Measurements from ENCODE around the gene RAB17.

DNA sequence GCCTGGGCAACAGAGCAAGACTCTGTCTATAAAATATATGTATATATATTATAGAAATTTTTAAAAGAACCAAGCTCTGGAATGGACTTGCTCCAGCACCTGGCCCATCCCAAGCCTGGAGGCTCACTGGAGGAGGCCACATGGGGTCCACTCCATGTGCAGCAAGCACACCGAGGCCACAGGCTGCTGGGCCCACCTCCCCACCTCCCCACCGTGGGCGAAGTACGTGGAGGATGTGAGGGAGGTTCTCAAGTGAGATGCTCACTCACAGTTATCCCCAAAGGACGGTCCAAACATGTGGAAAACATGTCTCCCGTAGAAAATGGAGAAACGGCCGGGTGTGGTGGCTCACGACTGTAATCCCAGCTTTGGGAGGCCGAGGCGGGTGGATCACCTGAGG lies 13.9 kb upstream of the RAB17 start:
- TF ChIP-seq, protein P1, sequence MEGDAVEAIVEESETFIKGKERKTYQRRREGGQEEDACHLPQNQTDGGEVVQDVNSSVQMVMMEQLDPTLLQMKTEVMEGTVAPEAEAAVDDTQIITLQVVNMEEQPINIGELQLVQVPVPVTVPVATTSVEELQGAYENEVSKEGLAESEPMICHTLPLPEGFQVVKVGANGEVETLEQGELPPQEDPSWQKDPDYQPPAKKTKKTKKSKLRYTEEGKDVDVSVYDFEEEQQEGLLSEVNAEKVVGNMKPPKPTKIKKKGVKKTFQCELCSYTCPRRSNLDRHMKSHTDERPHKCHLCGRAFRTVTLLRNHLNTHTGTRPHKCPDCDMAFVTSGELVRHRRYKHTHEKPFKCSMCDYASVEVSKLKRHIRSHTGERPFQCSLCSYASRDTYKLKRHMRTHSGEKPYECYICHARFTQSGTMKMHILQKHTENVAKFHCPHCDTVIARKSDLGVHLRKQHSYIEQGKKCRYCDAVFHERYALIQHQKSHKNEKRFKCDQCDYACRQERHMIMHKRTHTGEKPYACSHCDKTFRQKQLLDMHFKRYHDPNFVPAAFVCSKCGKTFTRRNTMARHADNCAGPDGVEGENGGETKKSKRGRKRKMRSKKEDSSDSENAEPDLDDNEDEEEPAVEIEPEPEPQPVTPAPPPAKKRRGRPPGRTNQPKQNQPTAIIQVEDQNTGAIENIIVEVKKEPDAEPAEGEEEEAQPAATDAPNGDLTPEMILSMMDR (IDR thresholded peaks at IDR 0.05; ENCODE audit: control extremely low read depth in 1 of 3, insufficient read depth in 1 of 3, low read depth in 1 of 3, low read length in 3 of 3) = no peak
- no peak for TF ChIP-seq SP1 (IDR thresholded peaks at IDR 0.05; ENCODE audit: low read depth, low read length)
- TF ChIP-seq SIN3A (conservative IDR thresholded peaks at IDR 0.05 in 1 of 2, IDR thresholded peaks at IDR 0.05 in 1 of 2; ENCODE audit: low read depth in 1 of 2, low read length in 2 of 2) = no peak
- TF ChIP-seq, protein P2, sequence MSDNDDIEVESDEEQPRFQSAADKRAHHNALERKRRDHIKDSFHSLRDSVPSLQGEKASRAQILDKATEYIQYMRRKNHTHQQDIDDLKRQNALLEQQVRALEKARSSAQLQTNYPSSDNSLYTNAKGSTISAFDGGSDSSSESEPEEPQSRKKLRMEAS (IDR thresholded peaks at IDR 0.05) = no peak
- no peak for TF ChIP-seq YY1 (IDR thresholded peaks at IDR 0.05; ENCODE audit: low read depth, low read length)
- TF ChIP-seq RXRA (IDR thresholded peaks at IDR 0.05; ENCODE audit: insufficient read depth, low read depth, low read length) = no peak
- no peak for TF ChIP-seq TAF1 (IDR thresholded peaks at IDR 0.05; ENCODE audit: low read depth, low read length)
- TF ChIP-seq SAP30 (IDR thresholded peaks at IDR 0.05; ENCODE audit: insufficient read depth, insufficient replicate concordance, low read length) = no peak
- TF ChIP-seq TEAD4 (IDR thresholded peaks at IDR 0.05; ENCODE audit: low read depth, low read length) = no peak

Measured in H1 (cell line).